HepG2 (cell line): ENCODE results near the gene PDGFA. TPM values are rescaled to one million over a fixed set of nuclear protein-coding genes. Genes with fewer than 3 reads are reported as not detected.

ENCODE experiments used
- ATAC-seq: fragments of 200-7000 bp; cut with Tn5 transposase; 3 replicates; pipeline ENCODE4 v1.9.1; 2020; ENCODE audit warnings: mild to moderate bottlenecking, moderate library complexity
- BruUV-seq: library from RNA; stranded (reverse); fragments of 400-500 nt; replicated peaks from 2 replicates; lab custom pipeline; 2021; lab: Mats Ljungman, UMichigan
- CTCF ChIA-PET: fragments of 300-600 bp; formaldehyde crosslinking; extraction: SDS; loops from one replicate; lab custom pipeline; 2021; ENCODE audit warnings: low total read pairs, inconsistent platforms, low intra/inter-chr PET ratio; lab: Yijun Ruan, JAX
- POLR2A ChIA-PET: fragments of 350-600 bp; sonication (Branson Sonifier 250); formaldehyde crosslinking; loops from one replicate; lab custom pipeline; 2020; ENCODE audit warnings: antibody characterized with exemption, inconsistent platforms; lab: Yijun Ruan, JAX
- DNase-seq: peaks from one replicate; pipeline ENCODE4 v3.0.0-alpha.2; 2015; ENCODE audit warnings: low spot score
- FAIRE-seq: peaks from 3 replicates; lab custom pipeline; 2011; peaks lifted over from hg19 to GRCh38; lab: Jason Lieb, UNC
- H2AFZ ChIP-seq: one replicate; pipeline ENCODE4 v1.6.1; 2011; ENCODE audit warnings: low read length, inconsistent platforms
- H3K27ac ChIP-seq: fragments of 300-600 bp; 3 replicates; pipeline ENCODE4 v1.8.0; 2011; ENCODE audit warnings: mixed run types, mild to moderate bottlenecking, mixed read lengths, low read length, inconsistent platforms; ENCODE audit not compliant: insufficient read depth; ENCODE audit errors: extremely low read length
- H3K27me3 ChIP-seq, 2 experiments: fragments of 200-600 bp in 1 of 2; 2 replicates in 1 of 2; 3 replicates in 1 of 2; pipeline versions ENCODE4 v1.6.0 to v1.8.0; 2011; ENCODE audit warnings: low read length in 2 of 2, mild to moderate bottlenecking in 2 of 2, moderate library complexity in 2 of 2, inconsistent platforms in 1 of 2; ENCODE audit not compliant: insufficient read depth in 2 of 2, control insufficient read depth in 1 of 2
- H3K36me3 ChIP-seq, 2 experiments: fragments of 200-600 bp in 1 of 2; replicated peaks in 1 of 2; 2 replicates in 1 of 2; 3 replicates in 1 of 2; pipeline versions ENCODE4 v1.5.1 to v1.8.0; 2011; ENCODE audit warnings: low read length in 2 of 2, inconsistent platforms in 1 of 2; ENCODE audit not compliant: insufficient read depth in 2 of 2, control insufficient read depth in 1 of 2
- H3K4me1 ChIP-seq: 2 replicates; pipeline ENCODE4 v1.5.1; 2012; ENCODE audit warnings: low read length, inconsistent platforms; ENCODE audit not compliant: insufficient read depth
- H3K4me2 ChIP-seq: 2 replicates; pipeline ENCODE4 v1.6.0; 2011; ENCODE audit warnings: low read depth, low read length, inconsistent platforms
- H3K4me3 ChIP-seq, 3 experiments: fragments of 200-600 bp in 1 of 3; sonication (generic), shearing (Covaris generic) in 1 of 3; replicated peaks in 1 of 3; 2 replicates each; pipeline ENCODE4 v1.5.1; 2011 to 2016; ENCODE audit warnings: low read length in 3 of 3, inconsistent platforms in 2 of 3, low read depth in 2 of 3, mild to moderate bottlenecking in 2 of 3, control low read depth in 1 of 3, mixed read lengths in 1 of 3; ENCODE audit not compliant: insufficient read depth in 1 of 3
- H3K79me2 ChIP-seq: one replicate; pipeline ENCODE4 v1.6.1; 2011; ENCODE audit warnings: low read length, inconsistent platforms; ENCODE audit not compliant: insufficient read depth
- H3K9ac ChIP-seq: 2 replicates; pipeline ENCODE4 v1.6.0; 2011; ENCODE audit warnings: mild to moderate bottlenecking, low read depth, low read length, inconsistent platforms; ENCODE audit not compliant: insufficient read depth
- H3K9me3 ChIP-seq: 2 replicates; pipeline ENCODE4 v1.5.1; 2012; ENCODE audit warnings: mild to moderate bottlenecking, low read length
- H4K20me1 ChIP-seq: 2 replicates; pipeline ENCODE4 v1.6.0; 2011; ENCODE audit warnings: inconsistent platforms, mild to moderate bottlenecking, low read length, moderate library complexity; ENCODE audit not compliant: insufficient read depth
- ATRX ChIP-seq: sonication (generic); formaldehyde crosslinking; IDR thresholded peaks from 2 replicates; pipeline ENCODE4 v1.4.0; 2020; ENCODE audit warnings: missing genetic modification reagents, borderline replicate concordance
- ESRRA ChIP-seq: sonication (generic); formaldehyde crosslinking; IDR thresholded peaks from 2 replicates; pipeline ENCODE4 v1.5.1; 2020; ENCODE audit warnings: mild to moderate bottlenecking, low read depth, missing genetic modification reagents
- NFYC ChIP-seq: IDR thresholded peaks from 2 replicates; pipeline ENCODE4 v1.6.1; 2016; ENCODE audit warnings: missing genetic modification reagents, missing compliant biosample characterization
- NR2F6 ChIP-seq, 2 experiments: IDR thresholded peaks; 2 replicates each; pipeline ENCODE4 v1.6.1; 2016; ENCODE audit warnings: antibody characterized with exemption in 1 of 2, mild to moderate bottlenecking in 1 of 2
- PRMT3 ChIP-seq: sonication (generic); formaldehyde crosslinking; IDR thresholded peaks from 2 replicates; pipeline ENCODE4 v1.8.1; 2022; ENCODE audit warnings: low read depth, mild to moderate bottlenecking, moderate library complexity, missing genetic modification reagents, borderline replicate concordance
- SMARCE1 ChIP-seq: fragments of 450-650 bp; IDR thresholded peaks from 2 replicates; pipeline ENCODE4 v1.6.1; 2017; ENCODE audit warnings: borderline replicate concordance
- TSC22D2 ChIP-seq: sonication (generic); formaldehyde crosslinking; IDR thresholded peaks from 2 replicates; pipeline ENCODE4 v1.5.1; 2020; ENCODE audit warnings: missing genetic modification reagents, mild to moderate bottlenecking, borderline replicate concordance
- ZNF180 ChIP-seq: sonication (generic); formaldehyde crosslinking; IDR thresholded peaks from 2 replicates; pipeline ENCODE4 v1.4.0; 2020; ENCODE audit warnings: low read depth, missing genetic modification reagents, borderline replicate concordance
- ZNF710 ChIP-seq: sonication (generic); formaldehyde crosslinking; IDR thresholded peaks from 2 replicates; pipeline ENCODE4 v1.5.0; 2020; ENCODE audit warnings: mild to moderate bottlenecking, missing genetic modification reagents, borderline replicate concordance
- ZNF75D ChIP-seq: sonication (generic); formaldehyde crosslinking; IDR thresholded peaks from 2 replicates; pipeline ENCODE4 v1.8.1; 2023; ENCODE audit warnings: missing genetic modification reagents, mild to moderate bottlenecking, borderline replicate concordance
- WGBS: methylation state at CpG from one replicate; pipeline ENCODE4 v1.1.6; 2017; ENCODE audit warnings: low lambda C conversion rate; 5-methylcytosine and 5-hydroxymethylcytosine counted together
- in situ Hi-C: cut with HindIII; loops from 2 replicates; pipeline ENCODE4 v1.10.0; 2017; ENCODE audit warnings: low pct_unique_long_range_greater_than_20kb; ENCODE audit not compliant: extremely low pct_ligation_motif_present
- intact Hi-C: fragments of 100-400 bp; cut with micrococcal nuclease; formaldehyde crosslinking; loops from one replicate; pipeline ENCODE4 v1.10.0; 2022; ENCODE audit not compliant: unreplicated experiment
- polyA plus RNA-seq, 8 experiments: library from polyadenylated mRNA; depleted of rRNA in 3 of 8; stranded (reverse) in 7 of 8; unstranded in 1 of 8; fragments of >200 nt; fragmentation: Illumina TruSeq in 4 of 8; extraction: Trizol in 4 of 8; gene quantifications; 2 replicates each; pipeline versions ENCODE4 v1.2.1 to v1.2.3, GENCODE V29; 2011 to 2016; ENCODE audit warnings: low read depth in 4 of 8, missing spikeins in 1 of 8, mixed read lengths in 1 of 8; ENCODE audit not compliant: insufficient read depth in 1 of 8
- total RNA-seq, 5 experiments: library from RNA; depleted of rRNA; stranded (reverse); fragments of >200 nt; fragmentation: Illumina TruSeq; extraction: Trizol; gene quantifications; 2 replicates each; pipeline ENCODE4 v1.2.3, GENCODE V29; 2016; ENCODE audit warnings: low read depth in 1 of 5

PDGFA gene
- total and polyA plus RNA-seq, 2 of the 13 experiments (the other 11 are each of a cell fraction or from before 2014, with no cell fraction given) = 1.5 to 3.4 TPM

- Histone ChIP-seq H2AFZ (no peak overlapping the region), H3K4me1 (no peaks in the 10 kb centered on the region), H3K27me3 (peaks cover 0 to 23% of the 10 kb centered on the region in 2 experiments; a peak in 4 of 5 replicates), H3K9ac (no peak overlapping the region), H3K79me2 (peaks cover 2% of the 10 kb centered on the region), H3K4me2 (no peak overlapping the region), H3K36me3 (no peaks in the 10 kb centered on the region), H3K9me3 (no peaks in the 10 kb centered on the region), H4K20me1 (no peaks in the 10 kb centered on the region), H3K27ac (no peak overlapping the region), H3K4me3 (no peak overlapping the region)
- intact Hi-C loops (loop anchor here (5.0 kb wide), 1 partner anchor 183 kb away; no protein-coding TSS in a partner anchor), in situ Hi-C loops (no loop called here)
- DNase-seq (no peak), ATAC-seq (no peak), FAIRE-seq (no peak)
- ChIA-PET POLR2A (interaction anchor here (0.8 to 1.4 kb wide), 2 partner anchors 12 to 35 kb away, joined by 3 read pairs; no protein-coding TSS in a partner anchor), CTCF (no interaction called here)
- TF ChIP-seq ZNF75D (no peak), SMARCE1 (no peak), NR2F6 (IDR thresholded peaks at IDR 0.05) (no peak), NR2F6 (CRISPR knock-in tag; IDR thresholded peaks at IDR 0.05) (no peak), TSC22D2 (no peak), ZNF180 (CRISPR knock-in tag) (no peak), NFYC (CRISPR knock-in tag) (no peak), ZNF710 (CRISPR knock-in tag) (no peak), ATRX (CRISPR knock-in tag) (no peak), ESRRA (no peak), PRMT3 (CRISPR knock-in tag) (no peak)
- WGBS = 84% methylated on average over 19 of the region's 25 CpGs
- no TSS peak for BruUV-seq
Observed at GRCh38 chr7:514651-515598, 4.7 kb downstream of the PDGFA start.
